IMR-90 (cell line): ENCODE data around the gene MSN. TPM values are rescaled to one million over a fixed set of nuclear protein-coding genes. Genes with fewer than 3 reads are reported as not detected.

Source experiments
- ATAC-seq: fragments of 200-7000 bp; cut with Tn5 transposase; 2 replicates; pipeline ENCODE4 v1.9.1; 2020; ENCODE audit warnings: low read depth, mild to moderate bottlenecking, moderate library complexity
- BruUV-seq: library from RNA; stranded (reverse); fragments of 400-500 nt; replicated peaks from 2 replicates; lab custom pipeline; 2021; lab: Mats Ljungman, UMichigan
- CTCF ChIA-PET: fragments of 300-600 bp; formaldehyde crosslinking; extraction: SDS; loops from one replicate; lab custom pipeline; 2021; ENCODE audit warnings: antibody characterized with exemption; lab: Yijun Ruan, JAX
- POLR2A ChIA-PET: fragments of 300-600 bp; sonication (Branson Sonifier 250); formaldehyde crosslinking; loops from one replicate; lab custom pipeline; 2022; ENCODE audit warnings: antibody characterized with exemption; ENCODE audit not compliant: unreplicated experiment; lab: Charles Lee
- DNase-seq: peaks from one replicate; pipeline ENCODE4 v3.0.0; 2013
- H2AFZ ChIP-seq: replicated peaks from 2 replicates; pipeline ENCODE3; 2013; ENCODE audit warnings: low read length, mild to moderate bottlenecking; ENCODE audit not compliant: poor library complexity
- H2AK5ac ChIP-seq: 2 replicates; pipeline ENCODE4 v1.6.1; 2013; ENCODE audit warnings: low read depth, low read length, inconsistent platforms
- H2AK9ac ChIP-seq: replicated peaks from 2 replicates; pipeline ENCODE3; 2013; ENCODE audit warnings: mild to moderate bottlenecking, low read depth, low read length, moderate library complexity; ENCODE audit not compliant: poor library complexity
- H2BK120ac ChIP-seq: 2 replicates; pipeline ENCODE4 v1.6.1; 2013; ENCODE audit warnings: low read depth, low read length, inconsistent platforms
- H2BK15ac ChIP-seq: 3 replicates; pipeline ENCODE4 v1.6.1; 2013; ENCODE audit warnings: low read depth, low read length, inconsistent platforms
- H2BK20ac ChIP-seq: 2 replicates; pipeline ENCODE4 v1.6.1; 2013; ENCODE audit warnings: low read depth, mild to moderate bottlenecking, inconsistent platforms, low read length, moderate library complexity
- H2BK5ac ChIP-seq: 2 replicates; pipeline ENCODE4 v1.6.1; 2013; ENCODE audit warnings: mild to moderate bottlenecking, low read depth, low read length, inconsistent platforms; ENCODE audit not compliant: poor library complexity, severe bottlenecking
- H3K14ac ChIP-seq: replicated peaks from 2 replicates; pipeline ENCODE4 v1.6.1; 2013; ENCODE audit warnings: low read depth, low read length, inconsistent platforms
- H3K18ac ChIP-seq: 2 replicates; pipeline ENCODE4 v1.6.1; 2013; ENCODE audit warnings: low read depth, low read length, control low read depth
- H3K23ac ChIP-seq: 2 replicates; pipeline ENCODE4 v1.6.1; 2013; ENCODE audit warnings: low read depth, low read length, inconsistent platforms
- H3K27ac ChIP-seq: 2 replicates; pipeline ENCODE4 v1.5.1; 2013; ENCODE audit warnings: mild to moderate bottlenecking, control low read depth, low read length; ENCODE audit not compliant: insufficient read depth
- H3K27me3 ChIP-seq: 2 replicates; pipeline ENCODE4 v1.6.1; 2013; ENCODE audit warnings: low read length; ENCODE audit not compliant: control insufficient read depth, insufficient read depth
- H3K36me3 ChIP-seq: 2 replicates; pipeline ENCODE4 v1.6.1; 2013; ENCODE audit warnings: low read length, mixed read lengths; ENCODE audit not compliant: control insufficient read depth, insufficient read depth
- H3K4ac ChIP-seq: 2 replicates; pipeline ENCODE4 v1.6.1; 2013; ENCODE audit warnings: low read depth, low read length, inconsistent platforms
- H3K4me1 ChIP-seq: 2 replicates; pipeline ENCODE4 v1.6.1; 2013; ENCODE audit warnings: low read length, mixed read lengths; ENCODE audit not compliant: control insufficient read depth, insufficient read depth
- H3K4me2 ChIP-seq: 2 replicates; pipeline ENCODE4 v1.6.1; 2013; ENCODE audit warnings: low read depth, mild to moderate bottlenecking, control low read depth, low read length, moderate library complexity
- H3K4me3 ChIP-seq: 2 replicates; pipeline ENCODE4 v1.5.1; 2013; ENCODE audit warnings: low read depth, mild to moderate bottlenecking, control low read depth, low read length, moderate library complexity; ENCODE audit not compliant: insufficient read depth
- H3K56ac ChIP-seq: 2 replicates; pipeline ENCODE4 v1.6.1; 2013; ENCODE audit warnings: low read length, inconsistent platforms; ENCODE audit not compliant: insufficient read depth; ENCODE audit errors: extremely low read depth
- H3K79me1 ChIP-seq, 2 experiments: 2 replicates each; pipeline ENCODE4 v1.6.1; 2013; ENCODE audit warnings: low read length in 2 of 2, inconsistent platforms in 1 of 2, low read depth in 1 of 2
- H3K9ac ChIP-seq: 2 replicates; pipeline ENCODE4 v1.6.1; 2013; ENCODE audit warnings: low read depth, low read length, control low read depth
- H3K9me1 ChIP-seq: 2 replicates; pipeline ENCODE4 v1.6.1; 2013; ENCODE audit warnings: low read length, inconsistent platforms; ENCODE audit not compliant: insufficient read depth
- H3K9me3 ChIP-seq: 2 replicates; pipeline ENCODE4 v1.6.1; 2013; ENCODE audit warnings: low read length; ENCODE audit not compliant: control insufficient read depth, insufficient read depth
- H4K20me1 ChIP-seq: 2 replicates; pipeline ENCODE4 v1.6.1; 2013; ENCODE audit warnings: low read length, inconsistent platforms; ENCODE audit not compliant: insufficient read depth
- H4K5ac ChIP-seq: 2 replicates; pipeline ENCODE4 v1.6.1; 2013; ENCODE audit warnings: mild to moderate bottlenecking, low read depth, low read length, control low read depth
- H4K8ac ChIP-seq, 2 experiments: 2 replicates each; pipeline ENCODE4 v1.6.1; 2013; ENCODE audit warnings: low read depth in 2 of 2, low read length in 2 of 2, control low read depth in 1 of 2, inconsistent platforms in 1 of 2
- H4K91ac ChIP-seq: 2 replicates; pipeline ENCODE4 v1.6.1; 2013; ENCODE audit warnings: low read depth, low read length, inconsistent platforms; ENCODE audit not compliant: insufficient read depth
- BHLHE40 ChIP-seq: fragments of 150-350 bp; IDR thresholded peaks from 2 replicates; pipeline ENCODE4 v1.6.1; 2016; ENCODE audit warnings: mild to moderate bottlenecking, low read depth, low read length
- CEBPB ChIP-seq: IDR thresholded peaks from 2 replicates; pipeline ENCODE4 v1.6.1; 2012; ENCODE audit warnings: low read depth, low read length, improper control_type of control experiment
- CHD1 ChIP-seq: IDR thresholded peaks from 2 replicates; pipeline ENCODE4 v1.6.1; 2012; ENCODE audit warnings: low read depth, low read length, improper control_type of control experiment
- FOS ChIP-seq: fragments of 150-350 bp; IDR thresholded peaks from 2 replicates; pipeline ENCODE4 v1.6.1; 2016; ENCODE audit warnings: low read depth, low read length
- MAFK ChIP-seq: IDR thresholded peaks from 2 replicates; pipeline ENCODE4 v1.6.1; 2012; ENCODE audit warnings: low read depth, low read length, improper control_type of control experiment
- MAZ ChIP-seq: IDR thresholded peaks from 2 replicates; pipeline ENCODE4 v1.6.1; 2012; ENCODE audit warnings: low read depth, mild to moderate bottlenecking, low read length, improper control_type of control experiment, moderate library complexity, borderline replicate concordance
- MXI1 ChIP-seq: IDR thresholded peaks from 2 replicates; pipeline ENCODE4 v1.6.1; 2012; ENCODE audit warnings: low read depth, mild to moderate bottlenecking, low read length, moderate library complexity, borderline replicate concordance
- NFE2L2 ChIP-seq: fragments of 150-350 bp; IDR thresholded peaks from 2 replicates; pipeline ENCODE4 v1.6.1; 2016; ENCODE audit warnings: low read depth, mild to moderate bottlenecking, low read length
- POLR2A ChIP-seq: IDR thresholded peaks from 2 replicates; pipeline ENCODE4 v1.6.1; 2012; ENCODE audit warnings: mild to moderate bottlenecking, low read depth, low read length
- RAD21 ChIP-seq: IDR thresholded peaks from 2 replicates; pipeline ENCODE4 v1.6.1; 2012; ENCODE audit warnings: low read length, improper control_type of control experiment
- RCOR1 ChIP-seq: IDR thresholded peaks from 2 replicates; pipeline ENCODE4 v1.6.1; 2012; ENCODE audit warnings: mild to moderate bottlenecking, low read length, improper control_type of control experiment; ENCODE audit not compliant: insufficient replicate concordance
- RFX5 ChIP-seq: IDR thresholded peaks from 2 replicates; pipeline ENCODE4 v1.8.0; 2012; ENCODE audit warnings: low read depth, mild to moderate bottlenecking, low read length, moderate library complexity
- SMC3 ChIP-seq: fragments of 150-350 bp; IDR thresholded peaks from 2 replicates; pipeline ENCODE4 v1.6.1; 2016; ENCODE audit warnings: low read depth, mild to moderate bottlenecking, antibody characterized with exemption, low read length, moderate library complexity
- USF2 ChIP-seq: fragments of 150-350 bp; IDR thresholded peaks from 2 replicates; pipeline ENCODE4 v1.6.1; 2017; ENCODE audit warnings: mild to moderate bottlenecking, antibody characterized with exemption, low read length, low read depth
- WGBS, 2 experiments: methylation state at CpG; one replicate each; pipeline versions ENCODE4 v1.1.5 to v1.1.7; 2013; ENCODE audit warnings: missing lambda C conversion rate in 2 of 2; ENCODE audit not compliant: insufficient read length in 1 of 2; ENCODE audit errors: extremely low coverage in 2 of 2; 5-methylcytosine and 5-hydroxymethylcytosine counted together
- dilution Hi-C: fragments of 300-500 bp; cut with HindIII; formaldehyde crosslinking; loops from one replicate; pipeline ENCODE4 v1.14.3; 2018; ENCODE audit warnings: low sequenced_read_pairs; ENCODE audit not compliant: unreplicated experiment
- in situ Hi-C: fragments of 300-500 bp; cut with MboI; formaldehyde crosslinking; loops from 3 replicates; pipeline ENCODE4 v1.14.3; 2019; ENCODE audit warnings: low sequenced_read_pairs, inconsistent platforms, mixed read lengths
- intact Hi-C: fragments of 100-400 bp; cut with micrococcal nuclease; formaldehyde crosslinking; loops from 2 replicates; pipeline ENCODE4 v1.10.0; 2022
- polyA plus RNA-seq, 3 experiments: library from polyadenylated mRNA; depleted of rRNA; stranded (reverse); fragments of >200 nt; gene quantifications; 2 replicates each; pipeline ENCODE4 v1.2.3, GENCODE V29; 2012; ENCODE audit warnings: low replicate concordance in 1 of 3
- total RNA-seq: library from RNA; depleted of rRNA; stranded (reverse); fragments of >200 nt; gene quantifications from 2 replicates; pipeline ENCODE4 v1.2.3, GENCODE V29; 2012
- TF ChIP-seq, protein P1 (sequence below): conservative IDR thresholded peaks from 2 replicates; pipeline ENCODE4 v1.5.1; 2012; ENCODE audit warnings: mild to moderate bottlenecking, low read depth, low read length, improper control_type of control experiment
- TF ChIP-seq, protein P2 (sequence below): fragments of 150-350 bp; IDR thresholded peaks from 2 replicates; pipeline ENCODE4 v1.6.1; 2016; ENCODE audit warnings: low read depth, mild to moderate bottlenecking, low read length, moderate library complexity, borderline replicate concordance

Gene MSN
- total and polyA plus RNA-seq, 2 of the 4 experiments (the other 2 are of a cell fraction) = 422 to 619 TPM

DNA sequence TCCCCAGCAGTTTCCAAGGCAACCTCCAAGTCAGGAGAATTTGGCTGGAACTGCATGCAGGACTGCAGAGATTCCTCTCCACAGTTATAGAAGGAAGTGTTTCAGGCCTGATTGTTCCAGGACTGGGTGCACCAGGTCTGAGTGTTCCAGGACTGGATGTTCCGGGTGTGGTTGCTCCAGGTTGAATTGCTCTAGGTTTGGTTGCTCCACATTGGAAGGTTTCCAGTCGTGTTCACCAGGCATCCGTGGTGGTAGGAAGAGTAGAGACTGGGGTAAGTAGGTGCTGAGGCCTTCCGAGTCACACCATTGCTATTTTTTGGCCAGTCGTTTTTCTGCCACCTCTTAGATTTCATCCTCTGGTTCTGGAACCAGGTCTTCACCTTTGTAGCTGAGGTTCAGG, 105.4 kb downstream of the MSN start:
- no peaks in the 10 kb centered on the region for H3K79me1 ChIP-seq
- H3K9ac ChIP-seq = no peak overlapping the region
- H3K27ac ChIP-seq = no peak overlapping the region
- POLR2A ChIA-PET = interaction anchor here (0.6 kb wide), 1 partner anchor 40 kb away, joined by 3 read pairs; no protein-coding TSS in a partner anchor
- no peak overlapping the region for H3K4me3 ChIP-seq
- TF ChIP-seq POLR2A (no peak), NFE2L2 (no peak), CHD1 (no peak), FOS (no peak), USF2 (no peak), BHLHE40 (no peak), MXI1 (no peak), RAD21 (no peak), CEBPB (no peak), RCOR1 (no peak), MAZ (no peak), SMC3 (no peak), RFX5 (no peak), MAFK (no peak)
- TF ChIP-seq, protein P1, sequence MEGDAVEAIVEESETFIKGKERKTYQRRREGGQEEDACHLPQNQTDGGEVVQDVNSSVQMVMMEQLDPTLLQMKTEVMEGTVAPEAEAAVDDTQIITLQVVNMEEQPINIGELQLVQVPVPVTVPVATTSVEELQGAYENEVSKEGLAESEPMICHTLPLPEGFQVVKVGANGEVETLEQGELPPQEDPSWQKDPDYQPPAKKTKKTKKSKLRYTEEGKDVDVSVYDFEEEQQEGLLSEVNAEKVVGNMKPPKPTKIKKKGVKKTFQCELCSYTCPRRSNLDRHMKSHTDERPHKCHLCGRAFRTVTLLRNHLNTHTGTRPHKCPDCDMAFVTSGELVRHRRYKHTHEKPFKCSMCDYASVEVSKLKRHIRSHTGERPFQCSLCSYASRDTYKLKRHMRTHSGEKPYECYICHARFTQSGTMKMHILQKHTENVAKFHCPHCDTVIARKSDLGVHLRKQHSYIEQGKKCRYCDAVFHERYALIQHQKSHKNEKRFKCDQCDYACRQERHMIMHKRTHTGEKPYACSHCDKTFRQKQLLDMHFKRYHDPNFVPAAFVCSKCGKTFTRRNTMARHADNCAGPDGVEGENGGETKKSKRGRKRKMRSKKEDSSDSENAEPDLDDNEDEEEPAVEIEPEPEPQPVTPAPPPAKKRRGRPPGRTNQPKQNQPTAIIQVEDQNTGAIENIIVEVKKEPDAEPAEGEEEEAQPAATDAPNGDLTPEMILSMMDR = no peak
- TF ChIP-seq, protein P2, sequence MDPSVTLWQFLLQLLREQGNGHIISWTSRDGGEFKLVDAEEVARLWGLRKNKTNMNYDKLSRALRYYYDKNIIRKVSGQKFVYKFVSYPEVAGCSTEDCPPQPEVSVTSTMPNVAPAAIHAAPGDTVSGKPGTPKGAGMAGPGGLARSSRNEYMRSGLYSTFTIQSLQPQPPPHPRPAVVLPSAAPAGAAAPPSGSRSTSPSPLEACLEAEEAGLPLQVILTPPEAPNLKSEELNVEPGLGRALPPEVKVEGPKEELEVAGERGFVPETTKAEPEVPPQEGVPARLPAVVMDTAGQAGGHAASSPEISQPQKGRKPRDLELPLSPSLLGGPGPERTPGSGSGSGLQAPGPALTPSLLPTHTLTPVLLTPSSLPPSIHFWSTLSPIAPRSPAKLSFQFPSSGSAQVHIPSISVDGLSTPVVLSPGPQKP = no peak
- H3K56ac ChIP-seq = no peak overlapping the region
- no peak overlapping the region for H3K23ac ChIP-seq
- in situ Hi-C loops (no loop called here), dilution Hi-C loops (no loop called here), intact Hi-C loops (no loop called here)
- CTCF ChIA-PET = no interaction called here
- BruUV-seq = no TSS peak
- no peak overlapping the region for H3K4ac ChIP-seq
- H3K4me1 ChIP-seq = no peaks in the 10 kb centered on the region
- H3K27me3 ChIP-seq = peaks cover 2% of the 10 kb centered on the region; the same call in 1 of the 2 replicates
- H4K8ac ChIP-seq = no peak overlapping the region
- no peak overlapping the region for H2BK20ac ChIP-seq
- no peak overlapping the region for H3K4me2 ChIP-seq
- H2AK5ac ChIP-seq = no peak overlapping the region
- no peak overlapping the region for H2BK120ac ChIP-seq
- ATAC-seq = no peak
- no peak for DNase-seq
- H3K9me1 ChIP-seq = no peaks in the 10 kb centered on the region
- H4K91ac ChIP-seq = no peak overlapping the region
- no peak overlapping the region for H2BK5ac ChIP-seq
- H2AFZ ChIP-seq = no peak overlapping the region
- H2BK15ac ChIP-seq = no peak overlapping the region
- no peaks in the 10 kb centered on the region for H3K9me3 ChIP-seq
- H4K5ac ChIP-seq = no peak overlapping the region
- no peak overlapping the region for H3K14ac ChIP-seq
- no CpG with 5 or more reads among the region's 5 CpGs for WGBS, 2 experiments
- no peak overlapping the region for H3K18ac ChIP-seq
- no peak overlapping the region for H2AK9ac ChIP-seq
- no peaks in the 10 kb centered on the region for H4K20me1 ChIP-seq
- no peaks in the 10 kb centered on the region for H3K36me3 ChIP-seq
